ENCODE data around the gene BOD1L2.

Gene BOD1L2

DNA sequence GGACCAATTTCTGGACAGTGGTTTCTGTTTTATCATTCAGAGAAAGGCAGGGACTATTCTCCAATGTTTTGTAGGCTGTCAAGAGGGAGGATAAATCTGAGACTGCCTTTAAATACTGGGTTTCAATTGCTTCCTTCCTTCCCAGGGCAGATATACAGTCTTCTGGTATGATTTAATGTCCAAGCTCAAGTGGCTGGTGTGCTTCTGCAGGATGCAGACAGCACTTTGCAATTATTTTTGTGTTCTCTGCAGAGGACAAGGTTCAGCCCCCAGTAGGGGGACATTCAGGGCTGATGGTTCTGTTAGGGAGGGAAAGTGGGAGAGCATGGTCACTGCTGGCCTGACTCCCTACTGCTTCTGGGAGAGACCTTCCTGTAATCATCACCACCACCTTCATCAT is 4.6 kb upstream of the BOD1L2 start:
- no peak for TF ChIP-seq CTCF (IDR thresholded peaks at IDR 0.05)
- Histone ChIP-seq H3K36me3 (no peaks in the 10 kb centered on the region), H3K9me3 (no peaks in the 10 kb centered on the region), H3K4me3 (no peak overlapping the region), H3K4me1 (no peaks in the 10 kb centered on the region), H3K27ac (no peak overlapping the region), H3K27me3 (no peaks in the 10 kb centered on the region)
- DNase-seq, result no peak
- intact Hi-C loops (cut with DNase I; ENCODE audit: low total_unique reads), result no loop called here

DNA sequence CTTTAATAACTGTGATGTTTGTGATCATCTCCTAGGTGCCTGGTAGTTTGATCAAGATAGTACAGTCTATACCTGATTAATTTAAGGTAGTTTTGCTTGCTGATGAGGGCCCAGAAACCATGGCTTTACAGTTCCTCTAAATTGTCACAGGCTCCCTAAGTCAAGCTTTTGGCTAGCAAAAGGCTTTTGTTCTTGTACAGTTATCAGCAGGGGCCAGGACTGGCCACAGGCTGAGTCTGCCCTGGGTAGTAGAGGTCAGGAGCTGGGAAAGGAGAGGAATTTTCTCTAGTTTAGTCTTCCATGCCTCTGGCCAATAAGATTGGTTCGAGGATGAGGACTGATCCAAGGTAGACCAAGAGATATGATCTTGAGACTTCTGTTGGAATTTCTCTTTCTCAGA is 3.6 kb upstream of the BOD1L2 start:
- Histone ChIP-seq H3K27me3 (no peaks in the 10 kb centered on the region), H3K27ac (no peak overlapping the region), H3K36me3 (no peaks in the 10 kb centered on the region), H3K9me3 (no peaks in the 10 kb centered on the region), H3K4me1 (no peaks in the 10 kb centered on the region), H3K4me3 (no peak overlapping the region)
- no peak for DNase-seq
- intact Hi-C loops (cut with DNase I; ENCODE audit: low total_unique reads), result no loop called here
- no peak for TF ChIP-seq CTCF (IDR thresholded peaks at IDR 0.05)

- Histone ChIP-seq H3K9me3 (no peaks in the 10 kb centered on the region), H3K27me3 (peaks cover 0 to 5% of the 10 kb centered on the region in 2 donors), H3K4me3 (no peak overlapping the region), H3K36me3 (no peaks in the 10 kb centered on the region), H3K4me1 (no peaks in the 10 kb centered on the region), H3K27ac (no peak overlapping the region)
- intact Hi-C loops (cut with DNase I; ENCODE audit: low total_unique reads), result no loop called here
- DNase-seq, result no peak
- no peak for TF ChIP-seq CTCF (IDR thresholded peaks at IDR 0.05)
These were observed 1.4 kb downstream of the BOD1L2 start for GRCh38 chr18:57148263-57148662.

GRCh38 chr18:57149051-57149450 is 2.2 kb downstream of the BOD1L2 start:
- Histone ChIP-seq H3K4me1 (no peaks in the 10 kb centered on the region), H3K9me3 (no peaks in the 10 kb centered on the region), H3K27me3 (peaks cover 0 to 5% of the 10 kb centered on the region in 2 donors), H3K36me3 (no peaks in the 10 kb centered on the region), H3K27ac (no peak overlapping the region), H3K4me3 (no peak overlapping the region)
- TF ChIP-seq CTCF (IDR thresholded peaks at IDR 0.05), result no peak
- DNase-seq, result no peak
- intact Hi-C loops (cut with DNase I; ENCODE audit: low total_unique reads), result no loop called here

- intact Hi-C loops (cut with DNase I; ENCODE audit: low total_unique reads), result no loop called here
- no peaks in the 10 kb centered on the region for H3K9me3 ChIP-seq
- H3K27me3 ChIP-seq, result peaks cover 0 to 5% of the 10 kb centered on the region in 2 donors
These were observed 2.6 kb downstream of the BOD1L2 start for GRCh38 chr18:57149531-57149930.

More at GRCh38 chr18:57149531-57149930, 2.6 kb downstream of the BOD1L2 start:
- Histone ChIP-seq H3K4me1 (no peaks in the 10 kb centered on the region), H3K4me3 (no peak overlapping the region), H3K27ac (no peak overlapping the region), H3K36me3 (no peaks in the 10 kb centered on the region)
- no peak for DNase-seq
- no peak for TF ChIP-seq CTCF (IDR thresholded peaks at IDR 0.05)

Data from tibial artery (tissue), 4 donors.